Spleen (tissue), 7 donors: Measurements from ENCODE around the gene CENPM.

Source experiments
- CTCF ChIP-seq, 11 experiments: fragments of 200-600 bp in 7 of 11; fragments of 450-650 bp in 4 of 11; sonication (generic) in 4 of 11; IDR thresholded peaks in 8 of 11; conservative IDR thresholded peaks in 3 of 11; 1 replicate in 7 of 11; 2 replicates in 4 of 11; pipeline versions ENCODE4 v1.4.0 to v1.8.0; 2016 to 2021; ENCODE audit warnings: antibody characterized with exemption in 11 of 11, inconsistent platforms in 4 of 11, mild to moderate bottlenecking in 1 of 11
- POLR2A ChIP-seq, 3 donors: fragments of 450-650 bp; IDR thresholded peaks; one replicate each; pipeline ENCODE4 v1.5.1; 2017; ENCODE audit warnings: antibody characterized with exemption in 3 of 3, mild to moderate bottlenecking in 1 of 3
- POLR2AphosphoS5 ChIP-seq, 3 donors: sonication (generic); formaldehyde crosslinking; IDR thresholded peaks; one replicate each; pipeline ENCODE4 v1.5.1; 2017; ENCODE audit warnings: antibody characterized with exemption in 3 of 3
- donor health status: DM: no; HTN: no; CAD: no; lungs with moderate emphysema.
- donor health status: DM: no; HTN: no; CAD: no.
- donor health status: DM: no; HTN: no; CAD: no.

GRCh38 chr22:41917903-41918791 is 28.8 kb downstream of the CENPM start:
- TF ChIP-seq CTCF (IDR thresholded peaks at IDR 0.05 in 8 of 11, conservative IDR thresholded peaks at IDR 0.05 in 3 of 11) (no peak), POLR2A (IDR thresholded peaks at IDR 0.05) (no peak), POLR2AphosphoS5 (IDR thresholded peaks at IDR 0.05) (peak; percentile 78 to 86 (median 79))
